HepG2 (cell line): ENCODE data around the gene IPCEF1. TPM values are rescaled to one million over a fixed set of nuclear protein-coding genes. Genes with fewer than 3 reads are reported as not detected.

ENCODE experiments used
- ATAC-seq: fragments of 200-7000 bp; cut with Tn5 transposase; 3 replicates; pipeline ENCODE4 v1.9.1; 2020; ENCODE audit warnings: mild to moderate bottlenecking, moderate library complexity
- BruUV-seq: library from RNA; stranded (reverse); fragments of 400-500 nt; replicated peaks from 2 replicates; lab custom pipeline; 2021; lab: Mats Ljungman, UMichigan
- CTCF ChIA-PET: fragments of 300-600 bp; formaldehyde crosslinking; extraction: SDS; loops from one replicate; lab custom pipeline; 2021; ENCODE audit warnings: low total read pairs, inconsistent platforms, low intra/inter-chr PET ratio; lab: Yijun Ruan, JAX
- POLR2A ChIA-PET: fragments of 350-600 bp; sonication (Branson Sonifier 250); formaldehyde crosslinking; loops from one replicate; lab custom pipeline; 2020; ENCODE audit warnings: antibody characterized with exemption, inconsistent platforms; lab: Yijun Ruan, JAX
- DNase-seq: peaks from one replicate; pipeline ENCODE4 v3.0.0-alpha.2; 2015; ENCODE audit warnings: low spot score
- FAIRE-seq: peaks from 3 replicates; lab custom pipeline; 2011; peaks lifted over from hg19 to GRCh38; lab: Jason Lieb, UNC
- H2AFZ ChIP-seq: one replicate; pipeline ENCODE4 v1.6.1; 2011; ENCODE audit warnings: low read length, inconsistent platforms
- H3K27ac ChIP-seq: fragments of 300-600 bp; 3 replicates; pipeline ENCODE4 v1.8.0; 2011; ENCODE audit warnings: mixed run types, mild to moderate bottlenecking, mixed read lengths, low read length, inconsistent platforms; ENCODE audit not compliant: insufficient read depth; ENCODE audit errors: extremely low read length
- H3K27me3 ChIP-seq, 2 experiments: fragments of 200-600 bp in 1 of 2; 2 replicates in 1 of 2; 3 replicates in 1 of 2; pipeline versions ENCODE4 v1.6.0 to v1.8.0; 2011; ENCODE audit warnings: low read length in 2 of 2, mild to moderate bottlenecking in 2 of 2, moderate library complexity in 2 of 2, inconsistent platforms in 1 of 2; ENCODE audit not compliant: insufficient read depth in 2 of 2, control insufficient read depth in 1 of 2
- H3K36me3 ChIP-seq, 2 experiments: fragments of 200-600 bp in 1 of 2; replicated peaks in 1 of 2; 2 replicates in 1 of 2; 3 replicates in 1 of 2; pipeline versions ENCODE4 v1.5.1 to v1.8.0; 2011; ENCODE audit warnings: low read length in 2 of 2, inconsistent platforms in 1 of 2; ENCODE audit not compliant: insufficient read depth in 2 of 2, control insufficient read depth in 1 of 2
- H3K4me1 ChIP-seq: 2 replicates; pipeline ENCODE4 v1.5.1; 2012; ENCODE audit warnings: low read length, inconsistent platforms; ENCODE audit not compliant: insufficient read depth
- H3K4me2 ChIP-seq: 2 replicates; pipeline ENCODE4 v1.6.0; 2011; ENCODE audit warnings: low read depth, low read length, inconsistent platforms
- H3K4me3 ChIP-seq, 3 experiments: fragments of 200-600 bp in 1 of 3; sonication (generic), shearing (Covaris generic) in 1 of 3; replicated peaks in 1 of 3; 2 replicates each; pipeline ENCODE4 v1.5.1; 2011 to 2016; ENCODE audit warnings: low read length in 3 of 3, inconsistent platforms in 2 of 3, low read depth in 2 of 3, mild to moderate bottlenecking in 2 of 3, control low read depth in 1 of 3, mixed read lengths in 1 of 3; ENCODE audit not compliant: insufficient read depth in 1 of 3
- H3K79me2 ChIP-seq: one replicate; pipeline ENCODE4 v1.6.1; 2011; ENCODE audit warnings: low read length, inconsistent platforms; ENCODE audit not compliant: insufficient read depth
- H3K9ac ChIP-seq: 2 replicates; pipeline ENCODE4 v1.6.0; 2011; ENCODE audit warnings: mild to moderate bottlenecking, low read depth, low read length, inconsistent platforms; ENCODE audit not compliant: insufficient read depth
- H3K9me3 ChIP-seq: 2 replicates; pipeline ENCODE4 v1.5.1; 2012; ENCODE audit warnings: mild to moderate bottlenecking, low read length
- H4K20me1 ChIP-seq: 2 replicates; pipeline ENCODE4 v1.6.0; 2011; ENCODE audit warnings: inconsistent platforms, mild to moderate bottlenecking, low read length, moderate library complexity; ENCODE audit not compliant: insufficient read depth
- ATAD3A ChIP-seq: sonication (generic); formaldehyde crosslinking; IDR thresholded peaks from 2 replicates; pipeline ENCODE4 v1.4.0; 2020; ENCODE audit warnings: missing genetic modification reagents
- FOXO1 ChIP-seq: sonication (generic); formaldehyde crosslinking; IDR thresholded peaks from 2 replicates; pipeline ENCODE4 v1.4.0; 2020; ENCODE audit warnings: missing genetic modification reagents
- MAFF ChIP-seq: IDR thresholded peaks from 2 replicates; pipeline ENCODE4 v1.6.1; 2011; ENCODE audit warnings: low read depth, low read length, improper control_type of control experiment
- MAFK ChIP-seq, 2 experiments: IDR thresholded peaks in 1 of 2; conservative IDR thresholded peaks in 1 of 2; 2 replicates each; pipeline ENCODE4 v1.6.1; 2011; ENCODE audit warnings: improper control_type of control experiment in 2 of 2, low read length in 2 of 2
- MBD4 ChIP-seq: IDR thresholded peaks from 2 replicates; pipeline ENCODE4 v1.6.1; 2012; ENCODE audit warnings: low read length, inconsistent platforms, borderline replicate concordance
- MIXL1 ChIP-seq: IDR thresholded peaks from 2 replicates; pipeline ENCODE4 v1.6.1; 2016
- MTA1 ChIP-seq: sonication (generic); formaldehyde crosslinking; IDR thresholded peaks from 2 replicates; pipeline ENCODE4 v1.4.0; 2020; ENCODE audit warnings: missing genetic modification reagents, mild to moderate bottlenecking, borderline replicate concordance
- PREB ChIP-seq: sonication (generic); formaldehyde crosslinking; IDR thresholded peaks from 2 replicates; pipeline ENCODE4 v1.4.0; 2020; ENCODE audit warnings: missing genetic modification reagents
- ZNF160 ChIP-seq: sonication (generic); formaldehyde crosslinking; IDR thresholded peaks from 2 replicates; pipeline ENCODE4 v1.8.0; 2022; ENCODE audit warnings: mild to moderate bottlenecking, inconsistent platforms, missing genetic modification reagents
- ZNF652 ChIP-seq: IDR thresholded peaks from 2 replicates; pipeline ENCODE4 v1.6.1; 2016; ENCODE audit warnings: low read depth, borderline replicate concordance
- ZNF841 ChIP-seq: sonication (generic); formaldehyde crosslinking; IDR thresholded peaks from 2 replicates; pipeline ENCODE4 v1.8.1; 2023; ENCODE audit warnings: missing genetic modification reagents, borderline replicate concordance
- WGBS: methylation state at CpG from one replicate; pipeline ENCODE4 v1.1.6; 2017; ENCODE audit warnings: low lambda C conversion rate; 5-methylcytosine and 5-hydroxymethylcytosine counted together
- in situ Hi-C: cut with HindIII; loops from 2 replicates; pipeline ENCODE4 v1.10.0; 2017; ENCODE audit warnings: low pct_unique_long_range_greater_than_20kb; ENCODE audit not compliant: extremely low pct_ligation_motif_present
- intact Hi-C: fragments of 100-400 bp; cut with micrococcal nuclease; formaldehyde crosslinking; loops from one replicate; pipeline ENCODE4 v1.10.0; 2022; ENCODE audit not compliant: unreplicated experiment
- polyA plus RNA-seq, 8 experiments: library from polyadenylated mRNA; depleted of rRNA in 3 of 8; stranded (reverse) in 7 of 8; unstranded in 1 of 8; fragments of >200 nt; fragmentation: Illumina TruSeq in 4 of 8; extraction: Trizol in 4 of 8; gene quantifications; 2 replicates each; pipeline versions ENCODE4 v1.2.1 to v1.2.3, GENCODE V29; 2011 to 2016; ENCODE audit warnings: low read depth in 4 of 8, missing spikeins in 1 of 8, mixed read lengths in 1 of 8; ENCODE audit not compliant: insufficient read depth in 1 of 8
- total RNA-seq, 5 experiments: library from RNA; depleted of rRNA; stranded (reverse); fragments of >200 nt; fragmentation: Illumina TruSeq; extraction: Trizol; gene quantifications; 2 replicates each; pipeline ENCODE4 v1.2.3, GENCODE V29; 2016; ENCODE audit warnings: low read depth in 1 of 5
- TF ChIP-seq, protein P1 (sequence below): sonication (generic); formaldehyde crosslinking; IDR thresholded peaks from 2 replicates; pipeline ENCODE4 v1.5.1; 2020; ENCODE audit warnings: mild to moderate bottlenecking, missing genetic modification reagents, borderline replicate concordance
- TF ChIP-seq, protein P2 (sequence below): sonication (generic); formaldehyde crosslinking; IDR thresholded peaks from 2 replicates; pipeline ENCODE4 v1.4.0; 2020; ENCODE audit warnings: missing genetic modification reagents

Gene IPCEF1
- total and polyA plus RNA-seq, 2 of the 13 experiments (the other 11 are each of a cell fraction or from before 2014, with no cell fraction given): 0.03 TPM; not detected in 1

GRCh38 chr6:154402081-154402780 is 45.6 kb upstream of the IPCEF1 start:
- no peak overlapping the region for H3K4me2 ChIP-seq
- ChIA-PET CTCF (no interaction called here), POLR2A (no interaction called here)
- 98% methylated on average over 6 of the region's 6 CpGs for WGBS
- H3K36me3 ChIP-seq: peaks cover 30 to 54% of the 10 kb centered on the region in 2 experiments
- no TSS peak for BruUV-seq
- ATAC-seq (no peak), FAIRE-seq (no peak), DNase-seq (no peak)
- no peaks in the 10 kb centered on the region for H4K20me1 ChIP-seq
- no peaks in the 10 kb centered on the region for H3K9me3 ChIP-seq
- no peak overlapping the region for H3K4me3 ChIP-seq
- no peaks in the 10 kb centered on the region for H3K79me2 ChIP-seq
- no peaks in the 10 kb centered on the region for H3K27me3 ChIP-seq
- no peak overlapping the region for H2AFZ ChIP-seq
- TF ChIP-seq FOXO1 (CRISPR knock-in tag): no peak
- no peak for TF ChIP-seq MIXL1 (CRISPR knock-in tag)
- TF ChIP-seq, protein P1, sequence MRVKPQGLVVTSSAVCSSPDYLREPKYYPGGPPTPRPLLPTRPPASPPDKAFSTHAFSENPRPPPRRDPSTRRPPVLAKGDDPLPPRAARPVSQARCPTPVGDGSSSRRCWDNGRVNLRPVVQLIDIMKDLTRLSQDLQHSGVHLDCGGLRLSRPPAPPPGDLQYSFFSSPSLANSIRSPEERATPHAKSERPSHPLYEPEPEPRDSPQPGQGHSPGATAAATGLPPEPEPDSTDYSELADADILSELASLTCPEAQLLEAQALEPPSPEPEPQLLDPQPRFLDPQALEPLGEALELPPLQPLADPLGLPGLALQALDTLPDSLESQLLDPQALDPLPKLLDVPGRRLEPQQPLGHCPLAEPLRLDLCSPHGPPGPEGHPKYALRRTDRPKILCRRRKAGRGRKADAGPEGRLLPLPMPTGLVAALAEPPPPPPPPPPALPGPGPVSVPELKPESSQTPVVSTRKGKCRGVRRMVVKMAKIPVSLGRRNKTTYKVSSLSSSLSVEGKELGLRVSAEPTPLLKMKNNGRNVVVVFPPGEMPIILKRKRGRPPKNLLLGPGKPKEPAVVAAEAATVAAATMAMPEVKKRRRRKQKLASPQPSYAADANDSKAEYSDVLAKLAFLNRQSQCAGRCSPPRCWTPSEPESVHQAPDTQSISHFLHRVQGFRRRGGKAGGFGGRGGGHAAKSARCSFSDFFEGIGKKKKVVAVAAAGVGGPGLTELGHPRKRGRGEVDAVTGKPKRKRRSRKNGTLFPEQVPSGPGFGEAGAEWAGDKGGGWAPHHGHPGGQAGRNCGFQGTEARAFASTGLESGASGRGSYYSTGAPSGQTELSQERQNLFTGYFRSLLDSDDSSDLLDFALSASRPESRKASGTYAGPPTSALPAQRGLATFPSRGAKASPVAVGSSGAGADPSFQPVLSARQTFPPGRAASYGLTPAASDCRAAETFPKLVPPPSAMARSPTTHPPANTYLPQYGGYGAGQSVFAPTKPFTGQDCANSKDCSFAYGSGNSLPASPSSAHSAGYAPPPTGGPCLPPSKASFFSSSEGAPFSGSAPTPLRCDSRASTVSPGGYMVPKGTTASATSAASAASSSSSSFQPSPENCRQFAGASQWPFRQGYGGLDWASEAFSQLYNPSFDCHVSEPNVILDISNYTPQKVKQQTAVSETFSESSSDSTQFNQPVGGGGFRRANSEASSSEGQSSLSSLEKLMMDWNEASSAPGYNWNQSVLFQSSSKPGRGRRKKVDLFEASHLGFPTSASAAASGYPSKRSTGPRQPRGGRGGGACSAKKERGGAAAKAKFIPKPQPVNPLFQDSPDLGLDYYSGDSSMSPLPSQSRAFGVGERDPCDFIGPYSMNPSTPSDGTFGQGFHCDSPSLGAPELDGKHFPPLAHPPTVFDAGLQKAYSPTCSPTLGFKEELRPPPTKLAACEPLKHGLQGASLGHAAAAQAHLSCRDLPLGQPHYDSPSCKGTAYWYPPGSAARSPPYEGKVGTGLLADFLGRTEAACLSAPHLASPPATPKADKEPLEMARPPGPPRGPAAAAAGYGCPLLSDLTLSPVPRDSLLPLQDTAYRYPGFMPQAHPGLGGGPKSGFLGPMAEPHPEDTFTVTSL: no peak
- peak; percentile 64 for TF ChIP-seq MAFF
- peak; percentile 82 to 83 for TF ChIP-seq MAFK (conservative IDR thresholded peaks at IDR 0.05 in 1 of 2, IDR thresholded peaks at IDR 0.05 in 1 of 2; ENCODE audit: low read length in 2 of 2)
- TF ChIP-seq MTA1 (CRISPR knock-in tag): no peak
- no peak for TF ChIP-seq MBD4
- TF ChIP-seq, protein P2, sequence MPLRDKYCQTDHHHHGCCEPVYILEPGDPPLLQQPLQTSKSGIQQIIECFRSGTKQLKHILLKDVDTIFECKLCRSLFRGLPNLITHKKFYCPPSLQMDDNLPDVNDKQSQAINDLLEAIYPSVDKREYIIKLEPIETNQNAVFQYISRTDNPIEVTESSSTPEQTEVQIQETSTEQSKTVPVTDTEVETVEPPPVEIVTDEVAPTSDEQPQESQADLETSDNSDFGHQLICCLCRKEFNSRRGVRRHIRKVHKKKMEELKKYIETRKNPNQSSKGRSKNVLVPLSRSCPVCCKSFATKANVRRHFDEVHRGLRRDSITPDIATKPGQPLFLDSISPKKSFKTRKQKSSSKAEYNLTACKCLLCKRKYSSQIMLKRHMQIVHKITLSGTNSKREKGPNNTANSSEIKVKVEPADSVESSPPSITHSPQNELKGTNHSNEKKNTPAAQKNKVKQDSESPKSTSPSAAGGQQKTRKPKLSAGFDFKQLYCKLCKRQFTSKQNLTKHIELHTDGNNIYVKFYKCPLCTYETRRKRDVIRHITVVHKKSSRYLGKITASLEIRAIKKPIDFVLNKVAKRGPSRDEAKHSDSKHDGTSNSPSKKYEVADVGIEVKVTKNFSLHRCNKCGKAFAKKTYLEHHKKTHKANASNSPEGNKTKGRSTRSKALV (CRISPR knock-in tag): no peak
- TF ChIP-seq PREB: no peak
- TF ChIP-seq ZNF841: no peak
- no peak for TF ChIP-seq ZNF160 (CRISPR knock-in tag)
- TF ChIP-seq ATAD3A (CRISPR knock-in tag): no peak
- TF ChIP-seq ZNF652: no peak
- H3K4me1 ChIP-seq: no peaks in the 10 kb centered on the region
- intact Hi-C loops: no loop called here
- H3K9ac ChIP-seq: no peak overlapping the region
- no peak overlapping the region for H3K27ac ChIP-seq
- in situ Hi-C loops: no loop called here
